GM19372 (cell line): ENCODE results near the gene LLPH.

ENCODE experiments used
- ATAC-seq: cut with Tn5 transposase; IDR thresholded peaks from one replicate; pipeline ENCODE4 v1.9.1; 2021; ENCODE audit warnings: mild to moderate bottlenecking, low read depth, moderate library complexity; ENCODE audit not compliant: unreplicated experiment

LLPH gene

DNA sequence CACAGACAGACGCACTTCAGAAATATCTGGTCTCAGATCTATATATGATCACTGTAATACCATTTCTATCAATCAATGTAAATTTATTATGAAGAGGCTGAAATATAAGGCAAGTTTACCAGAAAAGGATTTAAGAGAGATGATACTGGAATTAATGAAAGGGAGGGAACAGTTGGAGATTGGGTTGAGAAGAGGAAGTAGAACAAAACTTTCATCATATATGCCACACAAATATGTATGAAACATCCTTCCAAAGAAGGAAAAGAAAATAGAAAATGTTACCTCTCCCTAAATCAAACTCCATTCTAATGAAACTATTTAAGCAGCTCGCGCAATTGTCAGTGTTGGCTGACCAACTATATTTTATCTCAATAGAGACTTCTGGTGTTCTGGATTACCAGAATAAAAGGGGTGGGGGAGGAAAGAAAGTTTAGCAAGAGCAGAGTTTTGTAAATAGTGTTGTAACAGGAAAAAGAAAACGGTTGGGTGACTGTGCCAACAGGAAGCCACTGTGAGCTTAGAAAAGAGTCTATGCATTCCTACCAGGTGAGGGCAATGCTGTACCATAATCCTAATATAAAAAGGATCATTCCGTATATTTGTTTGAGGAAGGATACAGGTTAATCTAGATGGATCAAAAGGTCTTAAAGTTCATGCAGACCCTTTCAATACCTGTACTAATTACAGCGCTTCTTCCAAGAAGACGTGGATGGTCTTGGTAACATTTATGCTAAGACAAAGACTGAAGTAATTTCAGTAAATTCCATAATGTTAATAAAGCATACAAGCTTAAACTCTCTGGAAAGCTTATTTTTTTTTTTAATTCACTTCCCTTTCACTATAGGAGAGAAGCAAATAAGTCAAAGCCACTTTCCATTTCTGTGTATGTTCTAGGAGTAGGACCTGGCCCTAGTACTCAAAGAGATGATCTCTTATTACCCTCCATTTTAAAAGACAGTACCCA is 14.5 kb upstream of the LLPH start:
- no peak for ATAC-seq

DNA sequence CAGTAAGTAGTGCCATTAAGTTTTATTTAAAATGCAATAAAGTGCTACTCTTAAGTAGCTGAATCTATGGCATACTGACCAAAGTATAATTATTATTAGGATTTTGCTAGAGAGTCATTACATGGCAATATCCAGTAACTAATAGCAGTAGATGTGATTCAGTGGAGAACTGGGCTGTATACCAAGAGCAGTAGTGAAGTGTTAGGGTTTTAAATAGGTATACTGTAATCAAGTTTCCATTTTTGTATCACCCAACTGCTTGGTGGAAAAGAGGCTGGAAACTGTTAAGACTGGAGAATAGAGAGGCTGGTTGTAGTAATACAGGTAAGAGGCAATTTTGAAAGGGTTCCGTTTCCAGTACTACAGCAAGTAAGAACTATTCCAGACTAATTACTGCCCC is 13.3 kb upstream of the LLPH start:
- no peak for ATAC-seq

DNA sequence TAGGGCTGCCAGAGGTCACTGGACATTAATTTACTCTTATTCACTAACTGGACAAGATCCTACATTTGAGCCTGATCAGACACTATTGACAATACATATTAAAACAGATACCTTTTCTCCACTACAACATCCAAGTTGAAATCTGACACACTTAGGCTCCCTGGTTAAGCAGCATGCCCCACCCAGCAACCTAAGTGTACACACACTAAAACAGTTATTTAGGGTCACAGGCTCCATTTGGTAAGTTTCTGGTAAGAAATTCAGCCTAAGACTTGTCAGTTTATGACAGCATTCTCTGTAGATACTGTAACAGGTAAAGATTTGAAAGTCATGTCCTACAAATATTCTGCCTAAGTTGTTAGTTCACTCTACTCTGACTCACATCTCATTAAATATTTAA is 12.3 kb upstream of the LLPH start:
- no peak for ATAC-seq

DNA sequence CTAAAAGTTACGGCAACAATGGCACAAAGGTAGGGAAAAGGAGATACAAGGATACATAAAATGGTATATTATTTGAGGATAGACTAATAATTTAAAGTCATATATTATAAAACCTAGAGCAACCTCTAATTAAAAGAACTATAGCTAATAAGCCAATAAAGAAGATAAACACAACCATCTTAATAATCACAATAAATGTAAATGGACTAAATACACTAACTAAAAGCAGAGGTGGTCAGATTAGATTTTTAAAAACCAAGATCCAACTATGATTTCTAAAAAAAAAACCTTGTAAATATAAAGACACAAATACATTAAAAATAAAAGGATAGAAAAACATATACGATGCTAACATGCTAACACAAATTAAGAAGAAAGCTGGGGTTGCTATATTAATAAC is 10.7 kb upstream of the LLPH start:
- no peak for ATAC-seq

DNA sequence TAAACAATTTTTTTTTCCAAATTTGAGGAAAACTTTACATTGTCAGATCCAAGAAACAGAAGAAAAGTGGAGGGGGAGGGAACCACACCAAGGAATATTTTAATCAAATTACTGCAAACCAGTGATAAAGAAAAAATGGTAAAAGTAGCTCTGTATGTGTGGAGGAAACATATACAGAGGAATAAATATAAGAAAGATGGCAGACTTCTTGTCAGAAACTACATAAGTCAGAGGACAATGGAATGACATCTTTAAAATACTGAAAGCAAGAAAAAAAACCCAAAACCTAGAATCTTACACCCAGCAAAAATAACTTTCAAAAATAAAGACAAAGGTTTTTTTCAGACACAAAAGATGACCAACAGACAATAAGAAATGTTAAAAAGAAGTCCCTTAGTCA is 10.2 kb upstream of the LLPH start:
- no peak for ATAC-seq

DNA sequence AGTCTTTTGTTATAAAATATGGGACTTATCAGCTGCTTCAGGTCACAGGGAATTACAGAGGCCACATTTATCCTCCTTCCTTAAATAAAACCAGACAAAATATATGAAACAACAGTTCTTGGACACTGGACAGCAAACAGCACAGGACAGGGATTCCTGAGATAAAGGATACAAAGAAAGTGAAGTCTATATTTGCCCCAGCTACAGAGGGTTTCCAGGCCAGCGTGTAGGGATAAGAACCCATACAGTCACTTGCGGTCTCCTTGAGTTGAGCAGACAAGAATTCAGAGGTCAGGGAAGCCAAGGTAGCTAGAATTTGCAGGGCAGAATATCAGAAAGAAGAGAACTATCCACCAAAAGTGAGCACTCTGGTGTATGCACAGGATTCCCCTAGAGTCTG is 8.8 kb upstream of the LLPH start:
- no peak for ATAC-seq

DNA sequence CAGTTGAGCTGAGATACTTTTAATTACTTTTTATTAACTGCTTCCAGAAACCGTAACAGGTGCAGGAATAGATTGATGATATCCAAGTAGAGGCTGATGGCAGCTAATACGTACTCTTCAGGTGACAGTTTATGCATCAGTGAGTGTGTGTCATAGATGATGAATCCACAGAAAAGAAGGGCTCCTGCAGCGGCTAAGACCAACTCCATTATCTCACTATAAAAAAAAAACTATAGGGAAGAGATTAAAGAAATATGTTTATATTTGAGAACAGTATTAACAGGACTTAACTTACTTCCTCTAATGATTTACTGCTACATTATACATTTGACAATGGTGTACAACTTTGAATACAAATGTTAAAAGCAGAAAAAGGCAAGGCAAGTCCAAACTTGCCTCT is 7.4 kb upstream of the LLPH start:
- ATAC-seq, result no peak

DNA sequence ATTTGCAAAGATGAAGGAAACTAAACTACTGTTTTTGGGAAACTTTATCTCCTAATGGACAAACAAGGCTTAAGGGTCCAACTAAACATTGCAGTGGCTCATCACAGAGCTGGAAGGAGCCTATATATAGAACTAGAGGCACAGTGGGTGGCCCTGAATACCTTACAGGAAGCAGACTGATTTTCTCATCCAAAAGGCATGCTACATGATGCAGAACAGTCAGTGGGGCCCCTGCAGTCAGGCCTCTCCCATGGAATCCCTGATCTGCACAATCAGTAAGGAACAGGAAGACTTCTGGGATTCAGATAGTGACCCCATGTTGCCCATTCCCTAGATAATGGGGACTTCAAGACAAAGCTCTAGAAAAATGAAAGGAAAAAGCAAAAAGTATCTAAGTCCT is 1.9 kb upstream of the LLPH start:
- no peak for ATAC-seq

DNA sequence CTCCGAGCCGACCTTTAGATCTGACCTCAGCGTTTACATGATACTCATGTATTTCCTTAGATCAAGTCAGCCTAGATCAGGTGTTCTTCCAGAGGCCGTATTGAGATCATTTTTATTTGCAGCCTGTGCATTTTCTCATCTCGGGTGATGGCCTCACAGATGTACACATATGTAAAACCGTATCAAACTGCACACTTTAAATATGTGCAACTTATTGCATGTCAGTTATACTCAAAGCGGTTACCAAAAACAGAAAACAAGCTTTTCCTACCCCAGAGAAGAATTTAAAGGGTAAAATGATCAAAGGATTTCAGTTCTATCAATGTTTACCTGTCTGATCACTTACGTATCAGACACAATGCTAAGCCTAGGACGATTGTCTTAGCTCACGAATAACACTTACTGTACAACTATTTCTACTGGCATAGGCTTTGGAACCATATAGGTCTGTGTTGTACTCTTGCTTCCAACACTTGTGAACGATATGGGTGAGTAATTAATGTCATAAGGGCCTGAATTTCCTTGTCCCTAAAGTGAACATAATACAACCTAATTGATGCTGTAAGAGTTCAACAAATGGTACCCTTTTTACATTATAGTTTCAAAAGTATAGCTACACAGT is 628 bp upstream of the LLPH start:
- no peak for ATAC-seq

DNA sequence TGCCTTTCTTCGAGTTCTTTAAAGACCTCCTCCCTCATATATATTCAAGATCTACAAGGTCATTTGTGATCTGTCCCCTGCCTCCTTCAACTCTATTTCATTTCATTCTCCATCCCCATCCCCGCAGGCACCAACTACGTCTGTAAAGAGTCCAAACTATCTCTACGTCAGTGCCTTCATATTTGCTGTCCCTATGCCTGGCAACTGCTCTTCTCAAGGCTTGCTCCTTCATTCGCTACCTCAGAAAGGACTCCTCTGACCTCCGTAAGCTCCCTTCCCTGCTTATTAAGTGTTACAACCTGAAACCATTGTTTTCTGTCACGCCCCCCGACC is 650 bp downstream of the LLPH start:
- no peak for ATAC-seq

DNA sequence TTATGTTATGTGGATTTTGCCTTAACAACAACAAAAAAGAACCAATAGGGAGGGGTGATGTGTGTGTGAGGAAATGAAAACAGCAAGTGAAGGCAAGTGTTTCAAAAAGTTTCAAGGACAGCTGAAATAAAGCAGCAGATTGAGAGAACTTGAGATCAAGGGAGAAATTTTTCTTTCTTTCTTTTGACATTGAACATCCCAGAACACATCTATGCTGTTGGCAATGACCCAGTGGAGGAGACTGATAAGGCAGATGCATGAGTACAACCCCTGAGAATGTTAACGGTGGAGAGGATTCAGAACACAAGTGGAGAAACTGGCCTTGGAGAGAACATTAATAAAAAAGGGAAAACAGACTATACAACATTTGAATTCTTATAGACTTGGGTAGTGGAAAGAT is 2.9 kb downstream of the LLPH start:
- ATAC-seq, result no peak

DNA sequence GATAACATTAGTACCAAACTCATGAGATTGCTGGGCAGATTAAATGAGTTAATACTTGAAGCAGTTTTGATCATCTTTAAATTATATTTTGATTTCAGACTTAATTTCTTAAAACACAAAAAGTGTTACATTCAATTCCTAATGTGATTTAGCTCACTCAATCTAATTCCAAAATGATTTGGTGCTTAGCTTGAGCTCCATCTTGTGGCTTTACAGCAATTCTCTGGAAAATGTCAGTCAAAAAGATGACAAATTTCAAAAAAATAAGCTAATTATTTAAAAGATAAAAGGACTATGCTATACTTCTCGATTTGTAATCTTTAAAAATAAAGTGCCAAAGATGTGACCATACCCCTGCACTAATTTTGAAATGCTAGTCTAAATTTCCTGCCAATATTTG is 10.1 kb downstream of the LLPH start:
- no peak for ATAC-seq

DNA sequence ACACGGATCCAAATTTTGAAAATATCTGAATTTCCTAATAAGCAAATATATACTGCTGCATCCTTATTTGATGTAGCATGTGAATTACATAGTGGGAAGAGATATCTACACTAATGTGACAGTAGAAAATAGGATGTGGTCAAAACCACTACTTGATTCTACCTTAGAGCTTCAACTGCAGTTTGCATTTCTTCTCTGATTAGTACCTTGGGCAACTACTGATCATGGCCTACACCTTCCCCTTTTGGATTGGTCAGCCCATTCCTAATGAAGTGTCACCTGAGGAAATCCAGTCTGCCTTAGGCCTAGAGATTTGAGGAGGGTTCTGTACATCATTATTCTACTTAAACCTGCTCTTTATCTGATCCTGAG is 10.7 kb downstream of the LLPH start:
- peak; percentile 73 for ATAC-seq

DNA sequence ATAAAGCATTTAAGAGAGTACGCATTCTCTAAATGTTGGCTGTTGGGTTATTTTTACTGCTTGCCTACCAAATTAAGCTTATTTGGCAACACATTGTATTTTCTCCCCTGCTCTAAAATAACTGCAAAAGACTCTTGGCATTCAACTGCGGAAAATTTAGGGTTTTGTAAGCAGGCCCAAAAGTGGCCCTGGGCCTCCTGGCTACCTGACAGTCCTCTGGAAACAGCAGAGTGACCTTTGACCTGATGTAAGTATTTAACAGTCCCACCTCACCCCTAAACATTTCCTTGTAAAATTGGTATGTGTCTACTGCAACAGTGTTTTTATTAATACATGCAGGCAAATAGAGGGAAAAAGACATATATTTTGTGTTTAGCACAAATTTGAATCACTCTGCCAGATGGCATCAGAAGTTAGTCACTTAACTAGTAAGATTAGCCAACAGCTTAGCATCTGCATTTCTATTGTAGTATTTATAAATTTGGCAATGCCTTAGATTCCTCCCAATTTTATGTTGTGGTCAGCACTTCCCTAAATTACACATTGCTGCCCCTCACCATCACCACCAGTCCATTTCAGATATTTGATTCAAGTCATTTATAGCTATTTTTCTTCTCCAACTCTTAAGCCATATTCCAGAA is 11.2 kb downstream of the LLPH start:
- no peak for ATAC-seq

DNA sequence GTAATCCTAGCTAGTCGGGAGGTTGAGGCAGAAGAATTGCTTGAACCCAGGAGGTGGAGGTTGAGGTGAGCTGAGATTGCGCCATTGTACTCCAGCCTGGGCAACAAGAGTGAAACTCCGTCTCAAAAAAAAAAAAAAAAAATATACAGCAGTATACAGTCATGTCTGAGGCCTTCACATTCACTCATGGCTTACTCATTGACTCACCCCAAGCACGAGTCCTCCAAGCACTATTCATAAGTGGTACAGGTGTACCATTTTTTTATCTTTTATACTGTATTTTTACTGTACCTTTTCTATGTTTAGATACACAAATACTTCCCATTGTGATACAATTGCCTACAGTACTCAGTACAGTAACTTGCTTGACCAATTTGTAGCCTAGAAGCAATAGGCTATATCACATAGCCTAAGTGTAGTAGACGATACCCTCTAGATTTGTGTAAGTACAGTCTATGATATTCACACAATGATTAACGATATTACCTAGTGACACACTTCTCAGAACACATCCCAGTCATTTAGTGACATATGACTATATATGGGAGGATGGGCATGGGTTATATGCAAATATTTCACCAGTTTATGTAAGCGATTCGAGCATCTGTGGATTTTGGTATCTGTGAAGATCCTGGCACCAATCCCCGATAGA is 12.2 kb downstream of the LLPH start:
- ATAC-seq, result no peak

DNA sequence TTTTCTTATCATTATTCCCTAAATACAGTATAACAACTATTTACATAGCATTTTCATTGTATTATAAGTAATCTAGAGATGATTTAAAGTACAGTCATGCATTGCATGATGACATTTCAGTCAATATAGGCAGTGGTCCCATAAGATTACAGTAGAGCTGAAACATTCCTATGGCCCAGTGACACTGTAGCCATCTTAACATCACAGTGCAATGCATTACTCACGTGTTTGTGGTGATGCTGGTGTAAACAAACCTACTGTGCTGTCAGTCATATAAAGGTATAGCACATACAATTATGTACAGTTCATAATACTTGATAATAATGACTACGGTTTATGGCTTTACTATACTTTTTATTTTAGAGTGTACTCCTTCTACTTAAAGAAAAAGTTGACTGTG is 13.3 kb downstream of the LLPH start:
- no peak for ATAC-seq

DNA sequence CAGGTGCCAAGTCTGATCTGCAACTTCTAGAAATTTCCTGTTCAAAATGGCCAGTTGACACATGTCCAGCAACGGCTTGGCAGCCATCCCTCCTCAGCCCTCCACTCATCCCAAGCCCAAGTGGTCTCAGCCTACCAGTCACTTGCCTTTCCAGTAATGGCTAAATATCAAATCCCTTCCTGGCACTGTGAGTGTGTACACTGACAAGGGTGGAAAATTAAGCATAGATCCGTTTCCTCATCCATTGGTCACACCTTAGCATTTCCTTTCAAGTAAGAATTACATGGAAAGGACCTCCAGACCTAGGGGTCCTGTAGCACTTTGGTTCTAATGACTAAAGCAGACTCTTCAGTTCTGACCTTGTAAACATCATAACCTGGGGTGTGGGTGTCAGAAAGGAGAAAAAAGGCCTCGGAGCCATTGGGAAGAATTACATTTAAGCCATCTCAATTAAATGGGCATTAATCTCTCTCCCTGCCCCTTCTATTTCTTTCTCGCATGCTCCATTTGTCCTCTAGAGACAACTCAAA is 15.4 kb downstream of the LLPH start:
- no peak for ATAC-seq

DNA sequence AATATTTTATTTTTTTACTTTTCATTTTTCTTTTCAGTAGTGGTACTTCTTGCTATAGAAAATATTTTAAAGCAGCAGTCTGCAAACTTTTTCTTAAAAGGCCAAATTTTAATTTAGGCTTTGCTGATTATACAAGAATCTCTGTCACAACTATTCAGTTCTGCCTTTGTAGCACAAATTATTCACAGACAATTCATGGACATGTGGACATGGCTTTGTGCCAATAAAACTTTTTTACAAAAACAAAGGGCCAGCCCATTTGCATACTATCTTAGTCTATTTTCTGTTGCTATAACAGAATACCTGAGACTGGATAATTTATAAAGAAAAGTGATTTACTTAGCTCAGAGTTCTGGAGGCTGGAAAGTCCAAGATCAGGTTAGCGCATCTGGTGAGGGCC is 17.1 kb downstream of the LLPH start:
- no peak for ATAC-seq

DNA sequence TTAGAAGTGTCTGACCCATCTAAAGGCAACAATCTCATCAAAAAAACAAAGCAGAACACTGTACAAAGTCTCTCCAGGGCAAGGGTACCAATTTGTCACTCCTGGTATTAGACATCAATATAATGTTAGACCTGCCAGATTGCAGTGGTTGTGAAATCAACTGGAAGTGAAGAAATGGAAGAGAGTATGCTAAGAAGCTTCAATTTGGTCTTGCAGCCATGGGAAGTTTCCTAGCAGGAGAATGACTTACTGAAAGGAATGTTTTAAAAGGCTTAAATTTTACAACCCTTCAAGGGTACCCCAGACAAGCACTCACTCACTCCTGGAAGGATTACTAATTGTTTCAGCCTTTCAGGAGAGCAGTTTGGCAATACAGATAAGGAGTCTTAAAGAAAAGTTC is 18.9 kb downstream of the LLPH start:
- no peak for ATAC-seq

DNA sequence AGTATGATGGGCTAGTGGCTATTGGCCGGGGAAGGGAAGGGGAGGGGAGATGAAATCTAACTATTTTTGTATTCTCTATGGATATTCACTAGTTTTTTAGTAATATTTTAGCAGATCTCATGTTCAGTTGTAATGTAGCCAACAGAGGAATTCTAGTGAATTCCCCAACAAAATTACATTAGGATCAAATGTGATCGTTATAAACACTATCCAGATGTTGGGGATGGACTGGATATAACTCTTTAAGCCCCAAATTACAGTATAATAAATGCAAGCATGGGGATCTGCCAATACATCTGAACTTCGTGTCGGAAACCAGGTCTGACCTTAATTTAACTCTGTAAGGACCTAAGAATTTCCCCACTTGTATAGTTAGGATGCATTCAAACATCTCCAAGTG is 21.5 kb downstream of the LLPH start:
- no peak for ATAC-seq

DNA sequence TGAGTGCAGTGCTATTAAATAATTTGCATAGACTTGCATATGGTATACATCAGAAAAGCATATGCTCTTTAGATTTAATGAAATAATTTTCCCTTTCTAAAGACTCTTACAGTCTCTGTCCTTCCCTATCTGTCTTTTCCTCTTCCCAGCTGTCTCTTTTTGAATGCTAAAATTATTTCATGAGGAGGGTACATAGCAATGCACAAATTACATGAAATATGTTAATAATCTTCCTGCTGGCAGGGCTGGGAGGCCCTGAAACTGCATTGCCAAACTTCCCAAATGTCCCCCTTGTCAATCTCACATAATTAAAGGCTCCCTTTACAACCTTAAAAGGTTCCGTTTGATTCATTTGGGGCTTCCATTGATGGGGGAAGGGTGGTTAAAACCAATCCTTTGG is 22.2 kb downstream of the LLPH start:
- ATAC-seq, result no peak
